Measurements from ENCODE around the gene SH3TC2.

The SH3TC2 gene

GRCh38 chr5:148973455-148973854 is 89.4 kb downstream of the SH3TC2 start:
- Histone ChIP-seq H3K4me1 (ENCODE audit: control insufficient read depth, insufficient read depth, low read length) (0 out of 2 replicates have a peak, but pooled peaks cover 4% of the 10 kb centered on the region), H3K4me3 (ENCODE audit: low read depth, low read length) (no peak overlapping the region), H3K36me3 (ENCODE audit: control insufficient read depth in 2 of 2, insufficient read depth in 1 of 2, low read length in 2 of 2) (no peaks in the 10 kb centered on the region), H3K9me3 (ENCODE audit: control insufficient read depth, insufficient read depth, low read depth, low read length) (no peaks in the 10 kb centered on the region), H3K27ac (ENCODE audit: extremely low read depth, low read depth, low read length) (no peak overlapping the region)
- ChIA-PET CTCF (interaction anchor here (1.2 to 2.4 kb wide), 2 partner anchors 15 to 242 kb away, joined by 5 to 11 read pairs; no protein-coding TSS in a partner anchor), POLR2A (no interaction called here)
- TF ChIP-seq KLF7 (tag by site-specific recombination; IDR thresholded peaks at IDR 0.05; ENCODE audit: borderline replicate concordance) (no peak), INSM2 (tag by site-specific recombination; IDR thresholded peaks at IDR 0.05) (no peak), ZIC2 (tag by site-specific recombination; IDR thresholded peaks at IDR 0.05) (no peak), PATZ1 (tag by site-specific recombination; IDR thresholded peaks at IDR 0.05) (no peak), ZNF514 (tag by site-specific recombination; IDR thresholded peaks at IDR 0.05) (no peak), ZNF530 (tag by site-specific recombination; IDR thresholded peaks at IDR 0.05; ENCODE audit: low read depth) (no peak), ZNF600 (tag by site-specific recombination; IDR thresholded peaks at IDR 0.05) (no peak), ZNF548 (tag by site-specific recombination; IDR thresholded peaks at IDR 0.05) (no peak), GLIS1 (tag by site-specific recombination; IDR thresholded peaks at IDR 0.05) (no peak), ZNF670 (tag by site-specific recombination; IDR thresholded peaks at IDR 0.05; ENCODE audit: low read depth) (no peak), ZNF311 (tag by site-specific recombination; IDR thresholded peaks at IDR 0.05; ENCODE audit: borderline replicate concordance) (no peak), ZNF148 (tag by site-specific recombination; IDR thresholded peaks at IDR 0.05; ENCODE audit: borderline replicate concordance) (no peak), ZSCAN5A (tag by site-specific recombination; IDR thresholded peaks at IDR 0.05) (no peak), ZNF354C (tag by site-specific recombination; IDR thresholded peaks at IDR 0.05; ENCODE audit: borderline replicate concordance, low read depth) (no peak), ZSCAN4 (tag by site-specific recombination; IDR thresholded peaks at IDR 0.05) (no peak), PRDM1 (tag by site-specific recombination; IDR thresholded peaks at IDR 0.05) (no peak), ZNF302 (tag by site-specific recombination; IDR thresholded peaks at IDR 0.05; ENCODE audit: low read depth) (no peak), WT1 (tag by site-specific recombination; IDR thresholded peaks at IDR 0.05) (no peak), ZNF248 (tag by site-specific recombination; IDR thresholded peaks at IDR 0.05) (no peak)

All from HEK293 (cell line).